GM12878 (cell line): ENCODE measurements around the gene S100B. TPM values are rescaled to one million over a fixed set of nuclear protein-coding genes. Genes with fewer than 3 reads are reported as not detected.

Experiments used
- ATAC-seq: fragments of 200-7000 bp; cut with Tn5 transposase; 3 replicates; pipeline ENCODE4 v1.9.1; 2020; ENCODE audit warnings: mild to moderate bottlenecking, moderate library complexity
- BruUV-seq: library from RNA; stranded (reverse); fragments of 400-500 nt; replicated peaks from 2 replicates; lab custom pipeline; 2021; lab: Mats Ljungman, UMichigan
- CTCF ChIA-PET: fragments of 300-600 bp; sonication (Branson Sonifier 250); formaldehyde crosslinking; extraction: SDS; loops from one replicate; lab custom pipeline; 2021; ENCODE audit warnings: inconsistent platforms; lab: Yijun Ruan, JAX
- POLR2A ChIA-PET: fragments of 350-600 bp; formaldehyde crosslinking; extraction: SDS; loops from one replicate; lab custom pipeline; 2021; ENCODE audit warnings: inconsistent platforms; lab: Charles Lee
- RAD21 ChIA-PET: fragments of 300-600 bp; sonication (Branson Sonifier 250); formaldehyde crosslinking; loops from one replicate; lab custom pipeline; 2023; ENCODE audit warnings: antibody characterized with exemption; ENCODE audit not compliant: unreplicated experiment; lab: Charles Lee
- SMC1A ChIA-PET: fragments of 300-600 bp; sonication (Branson Sonifier 250); formaldehyde crosslinking; loops from one replicate; lab custom pipeline; 2023; ENCODE audit not compliant: unreplicated experiment, uncharacterized antibody; lab: Charles Lee
- DNase-seq: peaks from one replicate; pipeline ENCODE4 v3.0.0-alpha.2; 2011; ENCODE audit warnings: low read depth, low spot score
- FAIRE-seq: peaks from 3 replicates; lab custom pipeline; 2011; peaks lifted over from hg19 to GRCh38; lab: Jason Lieb, UNC
- H2AFZ ChIP-seq: 2 replicates; pipeline ENCODE4 v1.6.0; 2011; ENCODE audit warnings: low read depth, low read length, control low read depth; ENCODE audit not compliant: control insufficient read depth
- H3K27ac ChIP-seq: 2 replicates; pipeline ENCODE4 v1.5.1; 2011; ENCODE audit warnings: control low read depth; ENCODE audit not compliant: control insufficient read depth, insufficient read depth
- H3K27me3 ChIP-seq, 2 experiments: replicated peaks in 1 of 2; 2 replicates each; pipeline versions ENCODE4 v1.6.0 to v1.6.1; 2011; ENCODE audit warnings: low read length in 1 of 2; ENCODE audit not compliant: control insufficient read depth in 2 of 2, insufficient read depth in 2 of 2
- H3K36me3 ChIP-seq, 2 experiments: 2 replicates each; pipeline ENCODE4 v1.5.1; 2011; ENCODE audit warnings: low read length in 1 of 2; ENCODE audit not compliant: control insufficient read depth in 2 of 2, insufficient read depth in 2 of 2
- H3K4me1 ChIP-seq: 2 replicates; pipeline ENCODE4 v1.6.1; 2011; ENCODE audit warnings: mild to moderate bottlenecking, low read length, moderate library complexity, mixed read lengths; ENCODE audit not compliant: control insufficient read depth, insufficient read depth
- H3K4me2 ChIP-seq: 2 replicates; pipeline ENCODE4 v1.6.0; 2011; ENCODE audit warnings: control low read depth; ENCODE audit not compliant: control insufficient read depth, insufficient read depth
- H3K4me3 ChIP-seq: fragments of 200-600 bp; sonication (generic); 2 replicates; pipeline ENCODE4 v1.5.1; 2016
- H3K79me2 ChIP-seq: 2 replicates; pipeline ENCODE4 v1.6.0; 2011; ENCODE audit warnings: low read length; ENCODE audit not compliant: control insufficient read depth, insufficient read depth
- H3K9ac ChIP-seq: 2 replicates; pipeline ENCODE4 v1.8.0; 2011; ENCODE audit warnings: low read length, control low read depth, mixed read lengths; ENCODE audit not compliant: control insufficient read depth, insufficient read depth
- H3K9me3 ChIP-seq: replicated peaks from 3 replicates; pipeline ENCODE4 v1.5.1; 2011; ENCODE audit warnings: mild to moderate bottlenecking, low read length; ENCODE audit not compliant: control insufficient read depth, insufficient read depth
- H4K20me1 ChIP-seq: 2 replicates; pipeline ENCODE4 v1.6.0; 2011; ENCODE audit not compliant: control insufficient read depth, insufficient read depth
- CHD2 ChIP-seq: IDR thresholded peaks from 2 replicates; pipeline ENCODE4 v1.6.1; 2011; ENCODE audit warnings: low read depth, low read length, improper control_type of control experiment, borderline replicate concordance
- DPF2 ChIP-seq: fragments of 450-650 bp; IDR thresholded peaks from 2 replicates; pipeline ENCODE4 v1.6.1; 2017; ENCODE audit warnings: mild to moderate bottlenecking
- MAX ChIP-seq: IDR thresholded peaks from 2 replicates; pipeline ENCODE4 v1.6.1; 2012; ENCODE audit warnings: low read depth, low read length, improper control_type of control experiment
- MYB ChIP-seq: fragments of 150-350 bp; IDR thresholded peaks from 2 replicates; pipeline ENCODE4 v1.6.1; 2014; ENCODE audit warnings: mild to moderate bottlenecking, low read depth, low read length, borderline replicate concordance
- NR2C1 ChIP-seq: fragments of 450-650 bp; IDR thresholded peaks from 2 replicates; pipeline ENCODE4 v1.6.1; 2017; ENCODE audit warnings: antibody characterized with exemption, mild to moderate bottlenecking, moderate library complexity
- SIN3A ChIP-seq: IDR thresholded peaks from 2 replicates; pipeline ENCODE4 v1.6.1; 2012; ENCODE audit warnings: low read depth, low read length, improper control_type of control experiment
- SIX5 ChIP-seq: IDR thresholded peaks from 2 replicates; pipeline ENCODE4 v1.6.1; 2011; ENCODE audit warnings: mild to moderate bottlenecking, low read depth, low read length, moderate library complexity; ENCODE audit not compliant: severe bottlenecking
- WGBS: methylation state at CpG from one replicate; pipeline ENCODE4 v1.1.6; 2016; ENCODE audit warnings: low lambda C conversion rate; ENCODE audit not compliant: insufficient replicate concordance, insufficient coverage; ENCODE audit errors: missing lambda C conversion rate; 5-methylcytosine and 5-hydroxymethylcytosine counted together
- in situ Hi-C: fragments of 300-500 bp; cut with MboI; formaldehyde crosslinking; loops from 9 replicates; pipeline ENCODE4 v1.14.3; 2018; ENCODE audit warnings: mixed read lengths
- intact Hi-C: fragments of 100-400 bp; cut with micrococcal nuclease; formaldehyde crosslinking; loops from one replicate; pipeline ENCODE4 v1.14.2; 2022; ENCODE audit not compliant: unreplicated experiment
- polyA plus RNA-seq, 11 experiments: library from polyadenylated mRNA; depleted of rRNA in 4 of 11; unstranded in 6 of 11; stranded (reverse) in 5 of 11; fragments of >200 nt; fragmentation: Nextera tagmentation in 4 of 11; fragmentation: Illumina TruSeq in 1 of 11; extraction: Ambion mirVana in 4 of 11; extraction: Trizol in 1 of 11; gene quantifications; 1 replicate in 1 of 11; 2 replicates in 10 of 11; pipeline versions ENCODE4 v1.2.1 to v1.2.3, GENCODE V29; 2011 to 2016; ENCODE audit warnings: inconsistent platforms in 2 of 11, missing spikeins in 2 of 11, low read depth in 1 of 11
- total RNA-seq, 4 experiments: library from RNA; depleted of rRNA in 3 of 4; stranded (reverse); fragments of >200 nt in 3 of 4; fragmentation: Illumina TruSeq in 1 of 4; extraction: Trizol in 1 of 4; gene quantifications; 2 replicates each; pipeline versions ENCODE4 v1.2.1 to v1.2.3, GENCODE V29; 2013 to 2021
- TF ChIP-seq, protein P1 (sequence below): fragments of 450-650 bp; IDR thresholded peaks from 2 replicates; pipeline ENCODE4 v1.6.1; 2017; ENCODE audit warnings: antibody characterized with exemption, mild to moderate bottlenecking, moderate library complexity

S100B gene
- total and polyA plus RNA-seq, 10 of the 15 experiments (the other 5 are each of a cell fraction or from before 2014, with no cell fraction given): 0.11 to 0.22 TPM; not detected in 8

DNA sequence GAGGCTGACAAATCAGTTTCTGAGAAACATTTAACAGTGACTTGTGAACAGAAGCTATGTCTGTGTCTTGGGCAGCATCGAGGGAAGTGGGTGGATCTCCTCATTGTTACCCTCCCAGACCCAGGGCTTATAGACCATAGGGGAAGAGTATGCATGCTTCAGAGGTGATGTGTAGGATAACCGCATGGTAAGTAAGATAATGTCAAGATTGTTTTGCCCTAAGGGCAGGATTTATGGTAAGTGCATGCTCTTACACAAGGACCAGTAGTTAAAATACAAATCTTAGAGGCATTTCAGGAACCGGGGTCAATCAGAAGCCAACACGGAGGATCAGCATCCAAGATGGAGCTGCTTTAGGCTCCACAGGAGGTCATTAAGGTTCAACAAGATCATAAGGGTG lies 22.8 kb upstream of the S100B start (continued):
- TF ChIP-seq, protein P1, sequence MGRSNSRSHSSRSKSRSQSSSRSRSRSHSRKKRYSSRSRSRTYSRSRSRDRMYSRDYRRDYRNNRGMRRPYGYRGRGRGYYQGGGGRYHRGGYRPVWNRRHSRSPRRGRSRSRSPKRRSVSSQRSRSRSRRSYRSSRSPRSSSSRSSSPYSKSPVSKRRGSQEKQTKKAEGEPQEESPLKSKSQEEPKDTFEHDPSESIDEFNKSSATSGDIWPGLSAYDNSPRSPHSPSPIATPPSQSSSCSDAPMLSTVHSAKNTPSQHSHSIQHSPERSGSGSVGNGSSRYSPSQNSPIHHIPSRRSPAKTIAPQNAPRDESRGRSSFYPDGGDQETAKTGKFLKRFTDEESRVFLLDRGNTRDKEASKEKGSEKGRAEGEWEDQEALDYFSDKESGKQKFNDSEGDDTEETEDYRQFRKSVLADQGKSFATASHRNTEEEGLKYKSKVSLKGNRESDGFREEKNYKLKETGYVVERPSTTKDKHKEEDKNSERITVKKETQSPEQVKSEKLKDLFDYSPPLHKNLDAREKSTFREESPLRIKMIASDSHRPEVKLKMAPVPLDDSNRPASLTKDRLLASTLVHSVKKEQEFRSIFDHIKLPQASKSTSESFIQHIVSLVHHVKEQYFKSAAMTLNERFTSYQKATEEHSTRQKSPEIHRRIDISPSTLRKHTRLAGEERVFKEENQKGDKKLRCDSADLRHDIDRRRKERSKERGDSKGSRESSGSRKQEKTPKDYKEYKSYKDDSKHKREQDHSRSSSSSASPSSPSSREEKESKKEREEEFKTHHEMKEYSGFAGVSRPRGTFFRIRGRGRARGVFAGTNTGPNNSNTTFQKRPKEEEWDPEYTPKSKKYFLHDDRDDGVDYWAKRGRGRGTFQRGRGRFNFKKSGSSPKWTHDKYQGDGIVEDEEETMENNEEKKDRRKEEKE: no peak
- TF ChIP-seq NR2C1: no peak
- TF ChIP-seq DPF2: no peak
- TF ChIP-seq MAX: no peak
- TF ChIP-seq SIN3A: no peak

- Histone ChIP-seq H3K4me2 (no peak overlapping the region), H3K9me3 (peaks cover 3% of the 10 kb centered on the region; the same call in 1 of the 3 replicates), H3K4me1 (peaks cover 3% of the 10 kb centered on the region), H3K36me3 (no peaks in the 10 kb centered on the region), H2AFZ (no peak overlapping the region), H3K9ac (no peak overlapping the region), H4K20me1 (no peaks in the 10 kb centered on the region), H3K79me2 (no peaks in the 10 kb centered on the region), H3K4me3 (no peak overlapping the region), H3K27ac (no peak overlapping the region), H3K27me3 (no peaks in the 10 kb centered on the region)
- TF ChIP-seq SIX5: no peak
- no peak for TF ChIP-seq CHD2
- no peak for TF ChIP-seq MYB
- WGBS: 39% methylated on average over 6 of the region's 6 CpGs
- ChIA-PET CTCF (no interaction called here), RAD21 (no interaction called here), POLR2A (no interaction called here), SMC1A (no interaction called here)
- no peak for ATAC-seq
- no peak for DNase-seq
- in situ Hi-C loops (no loop called here), intact Hi-C loops (no loop called here)
- FAIRE-seq: no peak
- no TSS peak for BruUV-seq
These were observed 22.2 kb upstream of the S100B start for GRCh38 chr21:46626975-46627501.
